ENCODE results near the gene HSPA12A.

GRCh38 chr10:116689744-116690143 lies 52.6 kb downstream of the HSPA12A start:
- TF ChIP-seq EZH2phosphoT487 (IDR thresholded peaks at IDR 0.05; ENCODE audit: borderline replicate concordance, low read length) (no peak), CTCF (IDR thresholded peaks at IDR 0.05; ENCODE audit: low read depth, low read length, poor library complexity, severe bottlenecking) (no peak)

Data from DOHH2 (cell line).